HCT116 (cell line): ENCODE results near the gene MYH11. TPM values are rescaled to one million over a fixed set of nuclear protein-coding genes. Genes with fewer than 3 reads are reported as not detected.

Experiments used
- ATAC-seq: fragments of 200-7000 bp; cut with Tn5 transposase; 2 replicates; pipeline ENCODE4 v1.9.1; 2020; ENCODE audit warnings: mild to moderate bottlenecking, moderate library complexity
- BruUV-seq: library from RNA; stranded (reverse); fragments of 400-500 nt; replicated peaks from 2 replicates; lab custom pipeline; 2021; lab: Mats Ljungman, UMichigan
- CTCF ChIA-PET: fragments of 300-600 bp; sonication (Branson Sonifier 250); formaldehyde crosslinking; loops from one replicate; lab custom pipeline; 2021; ENCODE audit warnings: antibody characterized with exemption; lab: Charles Lee
- POLR2A ChIA-PET: fragments of 300-600, 350-600 bp; sonication (Branson Sonifier 250); formaldehyde crosslinking; loops from one replicate; lab custom pipeline; 2021; ENCODE audit warnings: antibody characterized with exemption; lab: Charles Lee
- RAD21 ChIA-PET, 2 experiments: fragments of 300-600 bp; sonication (Branson Sonifier 250); formaldehyde crosslinking; loops; one replicate each; lab custom pipeline; 2023; ENCODE audit warnings: low total read pairs in 2 of 2; ENCODE audit not compliant: uncharacterized antibody in 2 of 2, unreplicated experiment in 2 of 2, low non-redundant PET in 1 of 2; lab: Charles Lee
- DNase-seq: peaks from one replicate; pipeline ENCODE4 v3.0.0-alpha.2; 2010; ENCODE audit warnings: low read depth, low spot score
- H2AFZ ChIP-seq: fragments of 200-600 bp; shearing (Covaris generic), sonication (generic); 2 replicates; pipeline ENCODE4 v1.6.1; 2017; ENCODE audit warnings: low read depth, mixed run types, mixed read lengths, antibody characterized with exemption, low read length; ENCODE audit not compliant: poor library complexity, severe bottlenecking
- H3K27ac ChIP-seq: 2 replicates; pipeline ENCODE4 v1.5.1; 2012; ENCODE audit warnings: low read depth, low read length
- H3K27me3 ChIP-seq: fragments of 200-600 bp; sonication (generic); 2 replicates; pipeline ENCODE4 v1.6.1; 2016; ENCODE audit warnings: mixed run types, low read length, mixed read lengths; ENCODE audit not compliant: insufficient read depth
- H3K36me3 ChIP-seq, 2 experiments: fragments of 200-500 bp in 1 of 2; fragments of 200-600 bp in 1 of 2; sonication (Bioruptor generic) in 1 of 2; sonication (generic) in 1 of 2; 2 replicates each; pipeline versions ENCODE4 v1.5.1 to v1.6.1; 2014 to 2016; ENCODE audit warnings: low read length in 2 of 2, inconsistent platforms in 1 of 2, mixed read lengths in 1 of 2, mixed run types in 1 of 2; ENCODE audit not compliant: insufficient read depth in 2 of 2, control insufficient read depth in 1 of 2
- H3K4me1 ChIP-seq, 2 experiments: fragments of 200-600 bp in 1 of 2; sonication (generic) in 1 of 2; 2 replicates each; pipeline versions ENCODE4 v1.5.1 to v1.6.1; 2012 to 2017; ENCODE audit warnings: low read length in 2 of 2, inconsistent platforms in 1 of 2, mild to moderate bottlenecking in 1 of 2, mixed read lengths in 1 of 2, mixed run types in 1 of 2, moderate library complexity in 1 of 2; ENCODE audit not compliant: insufficient read depth in 2 of 2, control insufficient read depth in 1 of 2
- H3K4me2 ChIP-seq: fragments of 200-600 bp; sonication (generic); 2 replicates; pipeline ENCODE4 v1.6.1; 2017; ENCODE audit warnings: mixed run types, low read length, mixed read lengths
- H3K4me3 ChIP-seq, 2 experiments: fragments of 200-600 bp in 1 of 2; sonication (generic) in 1 of 2; replicated peaks in 1 of 2; 2 replicates each; pipeline ENCODE4 v1.5.1; 2011 to 2016; ENCODE audit warnings: low read length in 2 of 2, control low read depth in 1 of 2, low read depth in 1 of 2, mild to moderate bottlenecking in 1 of 2, mixed read lengths in 1 of 2, mixed run types in 1 of 2
- H3K79me2 ChIP-seq: fragments of 200-600 bp; sonication (generic); 2 replicates; pipeline ENCODE4 v1.6.1; 2017; ENCODE audit warnings: mild to moderate bottlenecking, mixed run types, low read length, moderate library complexity, mixed read lengths; ENCODE audit not compliant: insufficient read depth
- H3K9ac ChIP-seq: fragments of 200-600 bp; sonication (generic); 2 replicates; pipeline ENCODE4 v1.6.1; 2016; ENCODE audit warnings: low read length, mixed read lengths
- H3K9me2 ChIP-seq: fragments of 200-600 bp; sonication (generic), shearing (Covaris generic); 2 replicates; pipeline ENCODE4 v1.6.1; 2017; ENCODE audit warnings: mixed run types, mild to moderate bottlenecking, moderate library complexity; ENCODE audit not compliant: insufficient read depth
- H3K9me3 ChIP-seq, 2 experiments: fragments of 200-500 bp in 1 of 2; fragments of 200-600 bp in 1 of 2; sonication (Bioruptor generic) in 1 of 2; sonication (generic) in 1 of 2; 2 replicates each; pipeline ENCODE4 v1.6.1; 2014 to 2017; ENCODE audit warnings: low read length in 2 of 2, mixed read lengths in 2 of 2, inconsistent platforms in 1 of 2, low read depth in 1 of 2, mild to moderate bottlenecking in 1 of 2, mixed run types in 1 of 2, moderate library complexity in 1 of 2; ENCODE audit not compliant: control insufficient read depth in 1 of 2, insufficient read depth in 1 of 2
- H4K20me1 ChIP-seq: fragments of 200-600 bp; sonication (generic), shearing (Covaris generic); 2 replicates; pipeline ENCODE4 v1.6.1; 2017; ENCODE audit warnings: mixed run types, mild to moderate bottlenecking, moderate library complexity; ENCODE audit not compliant: insufficient read depth
- CBX3 ChIP-seq: IDR thresholded peaks from 2 replicates; pipeline ENCODE4 v1.6.1; 2012; ENCODE audit warnings: low read depth
- CEBPB ChIP-seq: IDR thresholded peaks from 2 replicates; pipeline ENCODE4 v1.6.1; 2012; ENCODE audit warnings: low read depth
- EGR1 ChIP-seq: IDR thresholded peaks from 2 replicates; pipeline ENCODE4 v1.6.1; 2012; ENCODE audit warnings: low read depth
- JUND ChIP-seq: IDR thresholded peaks from 2 replicates; pipeline ENCODE4 v1.6.1; 2012
- POLR2A ChIP-seq: IDR thresholded peaks from 2 replicates; pipeline ENCODE4 v1.7.0; 2011; ENCODE audit warnings: borderline replicate concordance; ENCODE audit not compliant: insufficient read depth, insufficient read length; ENCODE audit errors: extremely low read depth
- POLR2AphosphoS5 ChIP-seq: IDR thresholded peaks from 2 replicates; pipeline ENCODE4 v1.6.1; 2011; ENCODE audit warnings: mild to moderate bottlenecking, low read depth, low read length, moderate library complexity
- RAD21 ChIP-seq: IDR thresholded peaks from 2 replicates; pipeline ENCODE4 v1.6.1; 2012; ENCODE audit warnings: low read depth, mild to moderate bottlenecking
- SIN3A ChIP-seq: IDR thresholded peaks from 2 replicates; pipeline ENCODE4 v1.6.1; 2012; ENCODE audit warnings: low read depth
- SRF ChIP-seq: IDR thresholded peaks from 2 replicates; pipeline ENCODE4 v1.6.1; 2012; ENCODE audit warnings: low read depth
- TCF7L2 ChIP-seq: IDR thresholded peaks from 2 replicates; pipeline ENCODE4 v1.7.0; 2011; ENCODE audit warnings: borderline replicate concordance, inconsistent platforms; ENCODE audit not compliant: insufficient read depth, insufficient read length; ENCODE audit errors: extremely low read depth
- YY1 ChIP-seq: IDR thresholded peaks from 2 replicates; pipeline ENCODE4 v1.6.1; 2011; ENCODE audit warnings: low read length, low read depth, moderate library complexity, mild to moderate bottlenecking; ENCODE audit not compliant: insufficient replicate concordance; ENCODE audit errors: extremely low read depth
- ZFX ChIP-seq: fragments of 450-650 bp; IDR thresholded peaks from 2 replicates; pipeline ENCODE4 v1.6.1; 2017
- intact Hi-C: fragments of 100-400 bp; cut with micrococcal nuclease; formaldehyde crosslinking; loops from 2 replicates; pipeline ENCODE4 v1.10.0; 2022
- total RNA-seq: library from RNA; stranded (reverse); gene quantifications from one replicate; pipeline ENCODE4 v1.2.1, GENCODE V29; 2021; ENCODE audit not compliant: unreplicated experiment
- TF ChIP-seq, protein P1 (sequence below): IDR thresholded peaks from 2 replicates; pipeline ENCODE4 v1.6.1; 2012
- TF ChIP-seq, protein P2 (sequence below), 3 experiments: fragments of 200-600 bp in 1 of 3; sonication (generic) in 1 of 3; IDR thresholded peaks in 2 of 3; conservative IDR thresholded peaks in 1 of 3; 2 replicates each; pipeline ENCODE4 v1.5.1; 2012 to 2017; ENCODE audit warnings: low read depth in 2 of 3, low read length in 2 of 3, antibody characterized with exemption in 1 of 3, borderline replicate concordance in 1 of 3, control low read depth in 1 of 3, mild to moderate bottlenecking in 1 of 3, mixed read lengths in 1 of 3, mixed run types in 1 of 3, moderate library complexity in 1 of 3; ENCODE audit not compliant: insufficient read depth in 1 of 3

The MYH11 gene
- total RNA-seq, 1 experiment from 2014 or later: 0.61 TPM

DNA sequence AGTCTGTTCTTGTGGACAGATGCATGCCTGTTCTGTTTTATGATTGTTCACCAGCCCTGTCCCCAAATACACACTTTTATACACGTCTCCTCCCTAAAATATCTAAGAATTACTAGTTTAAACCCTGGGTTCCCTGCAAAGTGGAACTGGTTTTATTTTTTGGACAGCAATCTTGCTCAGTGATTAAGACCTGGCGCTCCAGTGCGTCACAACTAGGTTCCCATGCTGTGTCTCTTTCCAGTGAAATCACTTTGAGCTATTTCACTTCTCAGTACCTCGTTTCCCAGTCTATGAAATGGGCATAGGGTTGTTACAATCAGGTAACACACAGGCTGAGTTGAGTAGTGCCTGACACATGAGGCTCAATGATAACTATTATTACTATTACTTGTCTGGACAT, 30.5 kb upstream of the MYH11 start:
- CTCF ChIA-PET: interaction anchor here (2.1 kb wide), 1 partner anchor 13 kb away, joined by 19 read pairs; no protein-coding TSS in a partner anchor
- H3K9me2 ChIP-seq: no peaks in the 10 kb centered on the region
- intact Hi-C loops: loop anchor here (5.0 kb wide), 1 partner anchor 135 kb away; no protein-coding TSS in a partner anchor
- no peak for DNase-seq
- RAD21 ChIA-PET: interaction anchor here in 1 of 2 experiments (1.6 kb wide), 1 partner anchor 13 kb away, joined by 3 read pairs; no protein-coding TSS in a partner anchor
- ATAC-seq: no peak
- no peaks in the 10 kb centered on the region for H3K27me3 ChIP-seq
- BruUV-seq: no TSS peak
- H3K9me3 ChIP-seq: no peaks in the 10 kb centered on the region
- no peak overlapping the region for H3K27ac ChIP-seq
- peaks cover 60% of the 10 kb centered on the region for H3K79me2 ChIP-seq
- no peak overlapping the region for H2AFZ ChIP-seq
- H3K36me3 ChIP-seq: peaks cover 0 to 9% of the 10 kb centered on the region in 2 experiments; a peak in 3 of 4 replicates
- H3K4me2 ChIP-seq: peak overlapping the region; percentile 77
- peak overlapping the region; percentile 88 to 99 for H3K4me3 ChIP-seq
- no peaks in the 10 kb centered on the region for H4K20me1 ChIP-seq
- POLR2A ChIA-PET: interaction anchor here (1.2 to 1.6 kb wide), 3 partner anchors 12 to 111 kb away, joined by 3 to 15 read pairs (median 6); no protein-coding TSS in a partner anchor
- TF ChIP-seq TCF7L2: no peak
- no peak for TF ChIP-seq YY1
- TF ChIP-seq, protein P1, sequence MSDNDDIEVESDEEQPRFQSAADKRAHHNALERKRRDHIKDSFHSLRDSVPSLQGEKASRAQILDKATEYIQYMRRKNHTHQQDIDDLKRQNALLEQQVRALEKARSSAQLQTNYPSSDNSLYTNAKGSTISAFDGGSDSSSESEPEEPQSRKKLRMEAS: no peak
- no peak for TF ChIP-seq RAD21
- TF ChIP-seq POLR2A: no peak
- no peak for TF ChIP-seq JUND
- TF ChIP-seq ZFX: no peak
- TF ChIP-seq SIN3A: no peak
- no peak for TF ChIP-seq POLR2AphosphoS5
- no peak for TF ChIP-seq CBX3
- TF ChIP-seq CEBPB: no peak
- no peak for TF ChIP-seq SRF
- TF ChIP-seq EGR1: no peak
- TF ChIP-seq, protein P2, sequence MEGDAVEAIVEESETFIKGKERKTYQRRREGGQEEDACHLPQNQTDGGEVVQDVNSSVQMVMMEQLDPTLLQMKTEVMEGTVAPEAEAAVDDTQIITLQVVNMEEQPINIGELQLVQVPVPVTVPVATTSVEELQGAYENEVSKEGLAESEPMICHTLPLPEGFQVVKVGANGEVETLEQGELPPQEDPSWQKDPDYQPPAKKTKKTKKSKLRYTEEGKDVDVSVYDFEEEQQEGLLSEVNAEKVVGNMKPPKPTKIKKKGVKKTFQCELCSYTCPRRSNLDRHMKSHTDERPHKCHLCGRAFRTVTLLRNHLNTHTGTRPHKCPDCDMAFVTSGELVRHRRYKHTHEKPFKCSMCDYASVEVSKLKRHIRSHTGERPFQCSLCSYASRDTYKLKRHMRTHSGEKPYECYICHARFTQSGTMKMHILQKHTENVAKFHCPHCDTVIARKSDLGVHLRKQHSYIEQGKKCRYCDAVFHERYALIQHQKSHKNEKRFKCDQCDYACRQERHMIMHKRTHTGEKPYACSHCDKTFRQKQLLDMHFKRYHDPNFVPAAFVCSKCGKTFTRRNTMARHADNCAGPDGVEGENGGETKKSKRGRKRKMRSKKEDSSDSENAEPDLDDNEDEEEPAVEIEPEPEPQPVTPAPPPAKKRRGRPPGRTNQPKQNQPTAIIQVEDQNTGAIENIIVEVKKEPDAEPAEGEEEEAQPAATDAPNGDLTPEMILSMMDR (IDR thresholded peaks at IDR 0.05 in 2 of 3, conservative IDR thresholded peaks at IDR 0.05 in 1 of 3; ENCODE audit: borderline replicate concordance in 1 of 3, insufficient read depth in 1 of 3, low read depth in 2 of 3, low read length in 2 of 3): no peak
- peaks cover 9 to 21% of the 10 kb centered on the region in 2 experiments; a peak in 3 of 4 replicates for H3K4me1 ChIP-seq
- peak overlapping the region; percentile 94 for H3K9ac ChIP-seq
